Measurements from ENCODE around the gene SMCR8.

GRCh38 chr17:18328643-18329204, 13.6 kb downstream of the SMCR8 start:
- no peak for TF ChIP-seq CTCF (IDR thresholded peaks at IDR 0.05)
- TF ChIP-seq POLR2A (IDR thresholded peaks at IDR 0.05), result no peak
